Keratinocyte (primary cell): ENCODE data around the gene YPEL3. TPM values are rescaled to one million over a fixed set of nuclear protein-coding genes. Genes with fewer than 3 reads are reported as not detected.

Experiments used
- DNase-seq: peaks from one replicate; pipeline ENCODE4 v3.0.0-alpha.2; 2011; ENCODE audit warnings: low read depth, missing footprints, low spot score
- FAIRE-seq: peaks from 2 replicates; lab custom pipeline; 2011; peaks lifted over from hg19 to GRCh38; lab: Jason Lieb, UNC
- H2AFZ ChIP-seq: 2 replicates; pipeline ENCODE4 v1.6.0; 2012; ENCODE audit warnings: low read length, control low read depth, inconsistent platforms; ENCODE audit not compliant: control insufficient read depth
- H3K27ac ChIP-seq: 2 replicates; pipeline ENCODE4 v1.5.1; 2011; ENCODE audit warnings: low read length; ENCODE audit not compliant: control insufficient read depth, insufficient read depth
- H3K27me3 ChIP-seq: 3 replicates; pipeline ENCODE4 v1.6.0; 2011; ENCODE audit warnings: low read length; ENCODE audit not compliant: control insufficient read depth, insufficient read depth; ENCODE audit errors: extremely low read depth
- H3K36me3 ChIP-seq, 2 experiments: 2 replicates in 1 of 2; 3 replicates in 1 of 2; pipeline ENCODE4 v1.5.1; 2011; ENCODE audit warnings: low read length in 2 of 2, mild to moderate bottlenecking in 1 of 2; ENCODE audit not compliant: control insufficient read depth in 2 of 2, insufficient read depth in 2 of 2; ENCODE audit errors: extremely low read depth in 1 of 2
- H3K4me1 ChIP-seq: 3 replicates; pipeline ENCODE4 v1.5.1; 2011; ENCODE audit warnings: low read length; ENCODE audit not compliant: control insufficient read depth, insufficient read depth; ENCODE audit errors: extremely low read depth
- H3K4me2 ChIP-seq: 3 replicates; pipeline ENCODE4 v1.6.0; 2011; ENCODE audit warnings: low read depth, low read length; ENCODE audit not compliant: control insufficient read depth, insufficient read depth; ENCODE audit errors: extremely low read depth
- H3K4me3 ChIP-seq, 3 experiments: fragments of 200-600 bp in 1 of 3; sonication (generic) in 1 of 3; 2 replicates in 2 of 3; 3 replicates in 1 of 3; pipeline ENCODE4 v1.5.1; 2011 to 2016; ENCODE audit warnings: low read length in 3 of 3, mild to moderate bottlenecking in 3 of 3, control low read depth in 2 of 3, inconsistent platforms in 1 of 3, low read depth in 1 of 3, mixed read lengths in 1 of 3, mixed run types in 1 of 3, moderate library complexity in 1 of 3; ENCODE audit not compliant: control insufficient read depth in 2 of 3, insufficient read depth in 2 of 3; ENCODE audit errors: extremely low read depth in 1 of 3
- H3K79me2 ChIP-seq: 2 replicates; pipeline ENCODE4 v1.6.0; 2012; ENCODE audit warnings: low read length; ENCODE audit not compliant: control insufficient read depth, insufficient read depth
- H3K9ac ChIP-seq: 3 replicates; pipeline ENCODE4 v1.6.0; 2011; ENCODE audit warnings: low read length; ENCODE audit not compliant: control insufficient read depth, insufficient read depth; ENCODE audit errors: extremely low read depth
- H3K9me1 ChIP-seq: 3 replicates; pipeline ENCODE4 v1.6.0; 2011; ENCODE audit warnings: low read length; ENCODE audit not compliant: control insufficient read depth, insufficient read depth; ENCODE audit errors: extremely low read depth
- H3K9me3 ChIP-seq: 2 replicates; pipeline ENCODE4 v1.5.1; 2012; ENCODE audit warnings: low read depth, low read length; ENCODE audit not compliant: control insufficient read depth
- H4K20me1 ChIP-seq: 3 replicates; pipeline ENCODE4 v1.6.0; 2011; ENCODE audit warnings: low read length; ENCODE audit not compliant: control insufficient read depth, insufficient read depth; ENCODE audit errors: extremely low read depth
- EZH2 ChIP-seq: IDR thresholded peaks from one replicate; pipeline ENCODE4 v1.6.1; 2012; ENCODE audit warnings: inconsistent platforms, mild to moderate bottlenecking, low read length, moderate library complexity
- dilution Hi-C: fragments of 300-500 bp; cut with MboI; formaldehyde crosslinking; loops from one replicate; pipeline ENCODE4 v1.7.0; 2020; ENCODE audit warnings: low sequenced_read_pairs; ENCODE audit not compliant: extremely low pct_ligation_motif_present
- polyA plus RNA-seq, 5 experiments: library from polyadenylated mRNA; depleted of rRNA in 3 of 5; stranded (reverse) in 3 of 5; stranded (forward) in 1 of 5; unstranded in 1 of 5; fragments of >200 nt; gene quantifications; 1 replicate in 1 of 5; 2 replicates in 3 of 5; 3 replicates in 1 of 5; pipeline versions ENCODE4 v1.2.1 to v1.2.3, GENCODE V29; 2011 to 2012; ENCODE audit warnings: missing spikeins in 2 of 5, low read depth in 1 of 5, low replicate concordance in 1 of 5
- TF ChIP-seq, protein P1 (sequence below), 3 experiments: IDR thresholded peaks in 1 of 3; conservative IDR thresholded peaks in 1 of 3; optimal IDR thresholded peaks in 1 of 3; 2 replicates in 2 of 3; 3 replicates in 1 of 3; pipeline versions ENCODE3 to v1.5.1; 2011; ENCODE audit warnings: low read length in 3 of 3, mild to moderate bottlenecking in 3 of 3, moderate library complexity in 2 of 3, control low read depth in 1 of 3, inconsistent platforms in 1 of 3; ENCODE audit not compliant: insufficient read depth in 2 of 3; ENCODE audit errors: extremely low read depth in 1 of 3

YPEL3 gene
- polyA plus RNA-seq, 1 donor (not counting 4 experiments of a cell fraction or from before 2014, with no cell fraction given) = 13.5 TPM

DNA sequence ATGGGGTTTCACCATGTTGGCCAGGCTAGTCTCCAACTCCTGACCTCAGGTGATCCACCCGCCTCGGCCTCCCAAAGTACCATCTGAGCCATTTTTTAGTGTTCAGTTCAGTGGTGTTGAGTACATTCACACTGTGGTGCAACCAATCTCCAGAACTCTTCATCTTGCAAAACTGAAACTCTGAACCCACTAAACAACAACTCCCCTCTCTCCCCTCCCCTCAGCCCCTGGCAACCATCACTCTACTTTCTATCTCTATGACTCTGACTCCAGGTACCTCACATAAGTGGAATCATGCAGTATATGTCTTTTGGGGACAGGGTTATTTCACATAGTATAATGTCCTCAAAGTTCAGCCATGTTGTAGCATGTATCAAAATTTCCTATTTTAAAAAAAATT lies 45.7 kb upstream of the YPEL3 start:
- H3K4me1 ChIP-seq = no peaks in the 10 kb centered on the region
- no peak overlapping the region for H3K4me2 ChIP-seq
- FAIRE-seq (no peak), DNase-seq (no peak)
- H3K9me3 ChIP-seq = no peaks in the 10 kb centered on the region
- H2AFZ ChIP-seq = no peak overlapping the region
- dilution Hi-C loops = no loop called here
- no peaks in the 10 kb centered on the region for H3K9me1 ChIP-seq
- H3K4me3 ChIP-seq = no peak overlapping the region
- no peak overlapping the region for H3K9ac ChIP-seq
- H3K27me3 ChIP-seq = peaks cover 3% of the 10 kb centered on the region
- TF ChIP-seq EZH2 = no peak
- TF ChIP-seq, protein P1, sequence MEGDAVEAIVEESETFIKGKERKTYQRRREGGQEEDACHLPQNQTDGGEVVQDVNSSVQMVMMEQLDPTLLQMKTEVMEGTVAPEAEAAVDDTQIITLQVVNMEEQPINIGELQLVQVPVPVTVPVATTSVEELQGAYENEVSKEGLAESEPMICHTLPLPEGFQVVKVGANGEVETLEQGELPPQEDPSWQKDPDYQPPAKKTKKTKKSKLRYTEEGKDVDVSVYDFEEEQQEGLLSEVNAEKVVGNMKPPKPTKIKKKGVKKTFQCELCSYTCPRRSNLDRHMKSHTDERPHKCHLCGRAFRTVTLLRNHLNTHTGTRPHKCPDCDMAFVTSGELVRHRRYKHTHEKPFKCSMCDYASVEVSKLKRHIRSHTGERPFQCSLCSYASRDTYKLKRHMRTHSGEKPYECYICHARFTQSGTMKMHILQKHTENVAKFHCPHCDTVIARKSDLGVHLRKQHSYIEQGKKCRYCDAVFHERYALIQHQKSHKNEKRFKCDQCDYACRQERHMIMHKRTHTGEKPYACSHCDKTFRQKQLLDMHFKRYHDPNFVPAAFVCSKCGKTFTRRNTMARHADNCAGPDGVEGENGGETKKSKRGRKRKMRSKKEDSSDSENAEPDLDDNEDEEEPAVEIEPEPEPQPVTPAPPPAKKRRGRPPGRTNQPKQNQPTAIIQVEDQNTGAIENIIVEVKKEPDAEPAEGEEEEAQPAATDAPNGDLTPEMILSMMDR (optimal IDR thresholded peaks at IDR 0.05 in 1 of 3, IDR thresholded peaks at IDR 0.05 in 1 of 3, conservative IDR thresholded peaks at IDR 0.05 in 1 of 3; ENCODE audit: extremely low read depth in 1 of 3, insufficient read depth in 2 of 3, low read length in 3 of 3) = no peak
- no peaks in the 10 kb centered on the region for H3K79me2 ChIP-seq
- no peak overlapping the region for H3K27ac ChIP-seq
- H3K36me3 ChIP-seq = no peaks in the 10 kb centered on the region
- H4K20me1 ChIP-seq = no peaks in the 10 kb centered on the region

- no peak overlapping the region for H3K27ac ChIP-seq
- H3K4me1 ChIP-seq = no peaks in the 10 kb centered on the region
- no peak overlapping the region for H3K9ac ChIP-seq
- no peak overlapping the region for H2AFZ ChIP-seq
- no peak overlapping the region for H3K4me2 ChIP-seq
- dilution Hi-C loops = no loop called here
- FAIRE-seq (no peak), DNase-seq (no peak)
- peaks cover 3% of the 10 kb centered on the region for H3K27me3 ChIP-seq
- no peak overlapping the region for H3K4me3 ChIP-seq
- H3K79me2 ChIP-seq = no peaks in the 10 kb centered on the region
- no peaks in the 10 kb centered on the region for H3K36me3 ChIP-seq
- no peaks in the 10 kb centered on the region for H3K9me3 ChIP-seq
- TF ChIP-seq, protein P1 (optimal IDR thresholded peaks at IDR 0.05 in 1 of 3, IDR thresholded peaks at IDR 0.05 in 1 of 3, conservative IDR thresholded peaks at IDR 0.05 in 1 of 3; ENCODE audit: extremely low read depth in 1 of 3, insufficient read depth in 2 of 3, low read length in 3 of 3) = no peak
- no peak for TF ChIP-seq EZH2
- H3K9me1 ChIP-seq = no peaks in the 10 kb centered on the region
- H4K20me1 ChIP-seq = no peaks in the 10 kb centered on the region
These were observed 43.8 kb upstream of the YPEL3 start for GRCh38 chr16:30139583-30140481.
